HepG2 (cell line): ENCODE measurements around the gene FMOD. TPM values are rescaled to one million over a fixed set of nuclear protein-coding genes. Genes with fewer than 3 reads are reported as not detected.
A peak's percentile ranks its signal among the peaks of the same experiment; 100 is the strongest.

Source experiments
- ARID3A ChIP-seq: IDR thresholded peaks from 2 replicates; pipeline ENCODE4 v1.6.1; 2012; ENCODE audit warnings: low read depth, low read length, improper control_type of control experiment
- ATF5 ChIP-seq: sonication (generic); formaldehyde crosslinking; IDR thresholded peaks from 2 replicates; pipeline ENCODE4 v1.4.0; 2020; ENCODE audit warnings: mild to moderate bottlenecking, low read depth, missing genetic modification reagents
- CCDC6 ChIP-seq: sonication (generic); formaldehyde crosslinking; IDR thresholded peaks from 2 replicates; pipeline ENCODE4 v1.8.1; 2022; ENCODE audit warnings: mild to moderate bottlenecking, missing genetic modification reagents, moderate library complexity
- EEA1 ChIP-seq: sonication (generic); formaldehyde crosslinking; IDR thresholded peaks from 2 replicates; pipeline ENCODE4 v1.5.1; 2020; ENCODE audit warnings: mild to moderate bottlenecking, missing genetic modification reagents, borderline replicate concordance
- ETV5 ChIP-seq: IDR thresholded peaks from 2 replicates; pipeline ENCODE4 v1.6.1; 2018; ENCODE audit warnings: missing biosample characterization, missing genetic modification reagents, inconsistent platforms, borderline replicate concordance
- FOXK1 ChIP-seq: sonication (generic); formaldehyde crosslinking; IDR thresholded peaks from 2 replicates; pipeline ENCODE4 v1.4.0; 2020; ENCODE audit warnings: low read depth, missing genetic modification reagents, borderline replicate concordance
- HDAC6 ChIP-seq: fragments of 200-600 bp; sonication (generic); IDR thresholded peaks from 2 replicates; pipeline ENCODE4 v1.7.0; 2017; ENCODE audit warnings: mild to moderate bottlenecking, antibody characterized with exemption, low read length, low read depth
- HNRNPH1 ChIP-seq: fragments of 200-400 bp; formaldehyde crosslinking; optimal IDR thresholded peaks from 2 replicates; pipeline ENCODE3; 2017; ENCODE audit warnings: mild to moderate bottlenecking, low read depth, low read length
- HOXA3 ChIP-seq: sonication (generic); formaldehyde crosslinking; IDR thresholded peaks from 2 replicates; pipeline ENCODE4 v1.5.0; 2020; ENCODE audit warnings: missing genetic modification reagents
- KLF13 ChIP-seq: sonication (generic); formaldehyde crosslinking; IDR thresholded peaks from 2 replicates; pipeline ENCODE4 v1.4.0; 2020; ENCODE audit warnings: mild to moderate bottlenecking, missing genetic modification reagents
- LCORL ChIP-seq, 2 experiments: fragments of 450-650 bp in 1 of 2; sonication (generic) in 1 of 2; formaldehyde crosslinking in 1 of 2; IDR thresholded peaks; 2 replicates each; pipeline versions ENCODE4 v1.5.0 to v1.6.1; 2017 to 2020; ENCODE audit warnings: antibody characterized with exemption in 1 of 2, missing genetic modification reagents in 1 of 2
- NRL ChIP-seq: sonication (generic); formaldehyde crosslinking; IDR thresholded peaks from 2 replicates; pipeline ENCODE4 v1.5.0; 2020; ENCODE audit warnings: missing genetic modification reagents, mild to moderate bottlenecking, moderate library complexity, borderline replicate concordance
- PHF20 ChIP-seq: sonication (generic); formaldehyde crosslinking; IDR thresholded peaks from 2 replicates; pipeline ENCODE4 v1.5.0; 2020; ENCODE audit warnings: mild to moderate bottlenecking, missing genetic modification reagents
- POLR2A ChIP-seq, 2 experiments: IDR thresholded peaks; 2 replicates each; pipeline ENCODE4 v1.6.1; 2011; ENCODE audit warnings: low read depth in 2 of 2, low read length in 2 of 2, mild to moderate bottlenecking in 1 of 2, moderate library complexity in 1 of 2; ENCODE audit not compliant: insufficient read depth in 1 of 2
- PTBP1 ChIP-seq: fragments of 200-400 bp; formaldehyde crosslinking; IDR thresholded peaks from 2 replicates; pipeline ENCODE4 v1.6.1; 2018; ENCODE audit warnings: low read length, low read depth; ENCODE audit not compliant: poor library complexity, severe bottlenecking
- SMARCE1 ChIP-seq: fragments of 450-650 bp; IDR thresholded peaks from 2 replicates; pipeline ENCODE4 v1.6.1; 2017; ENCODE audit warnings: borderline replicate concordance
- SP140L ChIP-seq: sonication (generic); formaldehyde crosslinking; IDR thresholded peaks from 2 replicates; pipeline ENCODE4 v1.4.0; 2020; ENCODE audit warnings: missing genetic modification reagents, borderline replicate concordance
- THAP11 ChIP-seq: IDR thresholded peaks from 2 replicates; pipeline ENCODE4 v1.6.1; 2016; ENCODE audit warnings: missing biosample characterization, missing genetic modification reagents
- ZBTB34 ChIP-seq: sonication (generic); formaldehyde crosslinking; IDR thresholded peaks from 2 replicates; pipeline ENCODE4 v1.8.0; 2022; ENCODE audit warnings: mild to moderate bottlenecking, missing genetic modification reagents
- ZNF230 ChIP-seq: sonication (generic); formaldehyde crosslinking; IDR thresholded peaks from 2 replicates; pipeline ENCODE4 v1.4.0; 2020; ENCODE audit warnings: mild to moderate bottlenecking, missing genetic modification reagents
- ZNF30 ChIP-seq: sonication (generic); formaldehyde crosslinking; IDR thresholded peaks from 2 replicates; pipeline ENCODE4 v1.5.0; 2020; ENCODE audit warnings: mild to moderate bottlenecking, missing genetic modification reagents
- ZNF672 ChIP-seq: sonication (generic); formaldehyde crosslinking; IDR thresholded peaks from 2 replicates; pipeline ENCODE4 v1.8.1; 2022; ENCODE audit warnings: missing genetic modification reagents
- ZNF747 ChIP-seq: sonication (generic); formaldehyde crosslinking; IDR thresholded peaks from 2 replicates; pipeline ENCODE4 v1.8.1; 2023; ENCODE audit warnings: missing genetic modification reagents, mild to moderate bottlenecking, borderline replicate concordance
- ZNF749 ChIP-seq: sonication (generic); formaldehyde crosslinking; IDR thresholded peaks from 2 replicates; pipeline ENCODE4 v1.8.0; 2022; ENCODE audit warnings: mild to moderate bottlenecking, missing genetic modification reagents, moderate library complexity, borderline replicate concordance
- polyA plus RNA-seq, 8 experiments: library from polyadenylated mRNA; depleted of rRNA in 3 of 8; stranded (reverse) in 7 of 8; unstranded in 1 of 8; fragments of >200 nt; fragmentation: Illumina TruSeq in 4 of 8; extraction: Trizol in 4 of 8; gene quantifications; 2 replicates each; pipeline versions ENCODE4 v1.2.1 to v1.2.3, GENCODE V29; 2011 to 2016; ENCODE audit warnings: low read depth in 4 of 8, missing spikeins in 1 of 8, mixed read lengths in 1 of 8; ENCODE audit not compliant: insufficient read depth in 1 of 8
- total RNA-seq, 5 experiments: library from RNA; depleted of rRNA; stranded (reverse); fragments of >200 nt; fragmentation: Illumina TruSeq; extraction: Trizol; gene quantifications; 2 replicates each; pipeline ENCODE4 v1.2.3, GENCODE V29; 2016; ENCODE audit warnings: low read depth in 1 of 5
- TF ChIP-seq, protein P1 (sequence below): sonication (generic); formaldehyde crosslinking; IDR thresholded peaks from 2 replicates; pipeline ENCODE4 v1.4.0; 2020; ENCODE audit warnings: missing genetic modification reagents, mild to moderate bottlenecking, borderline replicate concordance

FMOD gene
- total and polyA plus RNA-seq, 2 of the 13 experiments (the other 11 are each of a cell fraction or from before 2014, with no cell fraction given) = 0.08 TPM; not detected in 1

DNA sequence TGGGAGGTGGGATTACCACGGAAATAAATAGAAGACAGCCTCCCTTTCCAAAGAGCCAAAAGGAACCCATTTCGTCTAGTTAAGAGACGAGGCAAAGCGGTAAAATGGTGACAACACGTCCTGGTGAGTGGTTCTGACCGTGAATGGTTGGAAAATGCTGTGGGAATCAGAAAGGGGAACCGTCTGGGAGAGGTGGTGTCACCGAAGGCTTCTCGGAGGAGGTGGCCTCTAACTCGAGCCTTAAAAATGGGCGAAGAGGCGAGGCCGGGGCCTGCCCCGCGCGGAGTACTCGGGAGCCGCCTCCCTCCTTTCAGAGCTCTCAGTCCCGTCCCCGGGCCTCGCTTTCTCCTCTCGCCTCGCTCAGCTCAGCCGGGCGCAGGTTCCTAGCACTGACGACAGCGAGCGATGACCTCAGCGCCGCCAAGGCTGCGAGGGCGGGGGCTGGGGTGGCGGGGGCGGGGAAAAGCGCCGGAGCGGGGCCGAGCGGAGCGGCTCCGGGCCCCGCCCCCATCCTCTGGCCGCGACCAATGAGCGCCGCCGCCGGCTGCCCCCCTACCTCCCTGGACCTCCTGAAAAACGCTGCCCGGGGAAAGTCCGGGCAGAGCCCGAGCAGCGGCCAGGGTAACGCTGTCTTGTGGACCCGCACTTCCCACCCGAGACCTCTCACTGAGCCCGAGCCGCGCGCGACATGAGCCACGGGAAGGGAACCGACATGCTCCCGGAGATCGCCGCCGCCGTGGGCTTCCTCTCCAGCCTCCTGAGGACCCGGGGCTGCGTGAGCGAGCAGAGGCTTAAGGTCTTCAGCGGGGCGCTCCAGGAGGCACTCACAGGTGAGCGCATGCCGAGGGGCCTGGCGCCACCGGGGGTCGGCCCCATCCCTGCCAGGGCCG is 45.8 kb downstream of the FMOD start, which contains the start of gene BTG2 (continued):
- TF ChIP-seq EEA1 (CRISPR knock-in tag) = no peak
- TF ChIP-seq CCDC6 (CRISPR knock-in tag) = peak; percentile 58; the same call in 1 of the 2 replicates
- no peak for TF ChIP-seq ZBTB34 (CRISPR knock-in tag)
- peak; percentile 37 for TF ChIP-seq THAP11
- no peak for TF ChIP-seq ZNF749 (CRISPR knock-in tag)
- TF ChIP-seq ZNF30 = no peak; the same call in 1 of the 2 replicates
- TF ChIP-seq, protein P1, sequence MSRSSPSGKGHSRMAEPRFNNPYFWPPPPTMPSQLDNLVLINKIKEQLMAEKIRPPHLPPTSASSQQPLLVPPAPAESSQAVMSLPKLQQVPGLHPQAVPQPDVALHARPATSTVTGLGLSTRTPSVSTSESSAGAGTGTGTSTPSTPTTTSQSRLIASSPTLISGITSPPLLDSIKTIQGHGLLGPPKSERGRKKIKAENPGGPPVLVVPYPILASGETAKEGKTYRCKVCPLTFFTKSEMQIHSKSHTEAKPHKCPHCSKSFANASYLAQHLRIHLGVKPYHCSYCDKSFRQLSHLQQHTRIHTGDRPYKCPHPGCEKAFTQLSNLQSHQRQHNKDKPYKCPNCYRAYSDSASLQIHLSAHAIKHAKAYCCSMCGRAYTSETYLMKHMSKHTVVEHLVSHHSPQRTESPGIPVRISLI (CRISPR knock-in tag) = no peak; the same call in 1 of the 2 replicates
- no peak for TF ChIP-seq KLF13 (CRISPR knock-in tag)
- TF ChIP-seq ARID3A = no peak
- no peak for TF ChIP-seq FOXK1 (CRISPR knock-in tag)
- TF ChIP-seq ZNF672 (CRISPR knock-in tag) = no peak
- no peak for TF ChIP-seq HDAC6
- no peak for TF ChIP-seq SMARCE1
- no peak; the same call in 1 of the 2 replicates for TF ChIP-seq NRL (CRISPR knock-in tag)
- TF ChIP-seq PTBP1 = no peak
- peak; percentile 53; the same call in 1 of the 2 replicates for TF ChIP-seq SP140L (CRISPR knock-in tag)
- TF ChIP-seq HNRNPH1 = no peak
- no peak for TF ChIP-seq LCORL (IDR thresholded peaks at IDR 0.05)
- TF ChIP-seq LCORL (CRISPR knock-in tag; IDR thresholded peaks at IDR 0.05) = no peak
- TF ChIP-seq ATF5 = no peak
- peak; percentile 95 to 99 for TF ChIP-seq POLR2A (IDR thresholded peaks at IDR 0.05; ENCODE audit: insufficient read depth in 1 of 2, low read depth in 2 of 2, low read length in 2 of 2)
- no peak for TF ChIP-seq ZNF230 (CRISPR knock-in tag)
- 0 out of 2 replicates have a peak, but pooled peaks have one; percentile 45 for TF ChIP-seq ZNF747 (CRISPR knock-in tag)
- peak; percentile 33; the same call in 1 of the 2 replicates for TF ChIP-seq PHF20
- TF ChIP-seq HOXA3 = peak; percentile 30; the same call in 1 of the 2 replicates
- peak; percentile 12; the same call in 1 of the 2 replicates for TF ChIP-seq ETV5
